ENCODE measurements around the gene RALGPS1.

The RALGPS1 gene

GRCh38 chr9:127197186-127197860, 282.7 kb downstream of the RALGPS1 start:
- Histone ChIP-seq H3K9me3 (ENCODE audit: control insufficient read depth, insufficient read depth, low read length) (no peaks in the 10 kb centered on the region), H4K20me1 (ENCODE audit: control insufficient read depth, insufficient read depth, low read depth, low read length) (no peaks in the 10 kb centered on the region), H3K36me3 (ENCODE audit: control insufficient read depth, low read length) (no peaks in the 10 kb centered on the region), H3K27me3 (ENCODE audit: control insufficient read depth, low read length) (no peaks in the 10 kb centered on the region), H3F3A (ENCODE audit: control insufficient read depth, insufficient read depth) (no peaks in the 10 kb centered on the region), H3K4me2 (ENCODE audit: low read length) (no peak overlapping the region), H3K79me2 (ENCODE audit: control insufficient read depth, low read length) (no peaks in the 10 kb centered on the region), H3K27ac (ENCODE audit: low read depth, low read length) (no peak overlapping the region), H3K4me1 (ENCODE audit: control insufficient read depth, low read length) (no peaks in the 10 kb centered on the region), H3K9me2 (replicated peaks; ENCODE audit: control insufficient read depth, low read length) (no peaks in the 10 kb centered on the region), H3K4me3 (ENCODE audit: low read length) (no peak overlapping the region)
- TF ChIP-seq EZH2phosphoT487 (IDR thresholded peaks at IDR 0.05; ENCODE audit: borderline replicate concordance, low read length) = no peak

- TF ChIP-seq EZH2phosphoT487 (IDR thresholded peaks at IDR 0.05; ENCODE audit: borderline replicate concordance, low read length) (no peak), CTCF (IDR thresholded peaks at IDR 0.05; ENCODE audit: low read depth, low read length, poor library complexity, severe bottlenecking) (no peak)
- no peaks in the 10 kb centered on the region for H3K9me3 ChIP-seq (ENCODE audit: control insufficient read depth, insufficient read depth, low read length)
- no peak overlapping the region for H3K4me2 ChIP-seq (ENCODE audit: low read length)
Measured at GRCh38 chr9:127197861-127198430, 283.4 kb downstream of the RALGPS1 start.

GRCh38 chr9:127198587-127198986, 284.0 kb downstream of the RALGPS1 start:
- TF ChIP-seq CTCF (IDR thresholded peaks at IDR 0.05; ENCODE audit: low read depth, low read length, poor library complexity, severe bottlenecking) (no peak), EZH2phosphoT487 (IDR thresholded peaks at IDR 0.05; ENCODE audit: borderline replicate concordance, low read length) (no peak)
- H3K27me3 ChIP-seq (ENCODE audit: control insufficient read depth, low read length) = no peaks in the 10 kb centered on the region
- no peaks in the 10 kb centered on the region for H3K36me3 ChIP-seq (ENCODE audit: control insufficient read depth, low read length)
- H3K4me1 ChIP-seq (ENCODE audit: control insufficient read depth, low read length) = no peaks in the 10 kb centered on the region
- no peak overlapping the region for H3K27ac ChIP-seq (ENCODE audit: low read depth, low read length)
- H3K4me3 ChIP-seq (ENCODE audit: low read length) = no peak overlapping the region
- H3K9me2 ChIP-seq (replicated peaks; ENCODE audit: control insufficient read depth, low read length) = no peaks in the 10 kb centered on the region
- H3K9me3 ChIP-seq (ENCODE audit: control insufficient read depth, insufficient read depth, low read length) = no peaks in the 10 kb centered on the region
- H4K20me1 ChIP-seq (ENCODE audit: control insufficient read depth, insufficient read depth, low read depth, low read length) = no peaks in the 10 kb centered on the region
- H3K4me2 ChIP-seq (ENCODE audit: low read length) = no peak overlapping the region
- H3F3A ChIP-seq (ENCODE audit: control insufficient read depth, insufficient read depth) = no peaks in the 10 kb centered on the region
- no peaks in the 10 kb centered on the region for H3K79me2 ChIP-seq (ENCODE audit: control insufficient read depth, low read length)

More at GRCh38 chr9:127197861-127198430, 283.4 kb downstream of the RALGPS1 start:
- Histone ChIP-seq H3K27ac (ENCODE audit: low read depth, low read length) (no peak overlapping the region), H3F3A (ENCODE audit: control insufficient read depth, insufficient read depth) (no peaks in the 10 kb centered on the region), H3K4me1 (ENCODE audit: control insufficient read depth, low read length) (no peaks in the 10 kb centered on the region), H3K36me3 (ENCODE audit: control insufficient read depth, low read length) (no peaks in the 10 kb centered on the region), H3K79me2 (ENCODE audit: control insufficient read depth, low read length) (no peaks in the 10 kb centered on the region), H4K20me1 (ENCODE audit: control insufficient read depth, insufficient read depth, low read depth, low read length) (no peaks in the 10 kb centered on the region), H3K27me3 (ENCODE audit: control insufficient read depth, low read length) (no peaks in the 10 kb centered on the region), H3K4me3 (ENCODE audit: low read length) (no peak overlapping the region), H3K9me2 (replicated peaks; ENCODE audit: control insufficient read depth, low read length) (no peaks in the 10 kb centered on the region)

Measured in DOHH2 (cell line).